ENCODE results near the gene REM2.
"Not testable (repeated sequence)": the region's sequence is repeated elsewhere in the genome, so short reads cannot be mapped to it uniquely, and the experiment has no call there.

The REM2 gene

GRCh38 chr14:22845821-22846625 lies 37.0 kb upstream of the REM2 start:
- TF ChIP-seq CTCF (conservative IDR thresholded peaks at IDR 0.05): no peak
- no peak for TF ChIP-seq ZFX (IDR thresholded peaks at IDR 0.05)
- no peak overlapping the region for H3K27ac ChIP-seq

- TF ChIP-seq CTCF (conservative IDR thresholded peaks at IDR 0.05) (no peak), ZFX (IDR thresholded peaks at IDR 0.05) (no peak)
- no peak overlapping the region for H3K27ac ChIP-seq
Observed at GRCh38 chr14:22846811-22847307, 36.2 kb upstream of the REM2 start.

GRCh38 chr14:22847661-22848341 lies 35.2 kb upstream of the REM2 start:
- TF ChIP-seq ZFX (IDR thresholded peaks at IDR 0.05) (no peak), CTCF (conservative IDR thresholded peaks at IDR 0.05) (no peak)
- H3K27ac ChIP-seq: no peak overlapping the region

- no peak overlapping the region for H3K27ac ChIP-seq
- no peak for TF ChIP-seq CTCF (conservative IDR thresholded peaks at IDR 0.05)
- TF ChIP-seq ZFX (IDR thresholded peaks at IDR 0.05): no peak
Observed at GRCh38 chr14:22848351-22849164, 34.5 kb upstream of the REM2 start.

- TF ChIP-seq CTCF (conservative IDR thresholded peaks at IDR 0.05): no peak
- TF ChIP-seq ZFX (IDR thresholded peaks at IDR 0.05): no peak
- no peak overlapping the region for H3K27ac ChIP-seq
Observed at GRCh38 chr14:22849212-22849819, 33.7 kb upstream of the REM2 start.

- H3K27ac ChIP-seq: no peak overlapping the region
- TF ChIP-seq ZFX (IDR thresholded peaks at IDR 0.05) (no peak), CTCF (conservative IDR thresholded peaks at IDR 0.05) (no peak)
Observed at GRCh38 chr14:22850944-22851764, 31.9 kb upstream of the REM2 start.

GRCh38 chr14:22852178-22852577 lies 30.8 kb upstream of the REM2 start:
- not testable (repeated sequence) for H3K27ac ChIP-seq

Data from C4-2B (cell line).